Ascending aorta (tissue), 2 donors: ENCODE measurements around the gene CMTM7. TPM values are rescaled to one million over a fixed set of nuclear protein-coding genes. Genes with fewer than 3 reads are reported as not detected.

Source experiments
- DNase-seq, 2 donors: peaks; one replicate each; pipeline ENCODE4 v3.0.0-alpha.2; 2019; ENCODE audit warnings: low spot score in 2 of 2
- H3K27ac ChIP-seq, 2 donors: fragments of 200-600 bp; sonication (generic); one replicate each; pipeline ENCODE4 v1.5.1; 2016 to 2017; ENCODE audit warnings: mild to moderate bottlenecking in 1 of 2
- H3K27me3 ChIP-seq: fragments of 200-600 bp; sonication (generic); one replicate; pipeline ENCODE4 v1.5.1; 2017
- H3K36me3 ChIP-seq, 2 donors: fragments of 200-600 bp; sonication (generic); one replicate each; pipeline ENCODE4 v1.5.1; 2016
- H3K4me1 ChIP-seq, 2 donors: fragments of 200-600 bp; sonication (generic); one replicate each; pipeline ENCODE4 v1.5.1; 2016 to 2017; ENCODE audit warnings: mild to moderate bottlenecking in 1 of 2
- H3K4me3 ChIP-seq, 2 donors: fragments of 200-600 bp; sonication (generic); one replicate each; pipeline ENCODE4 v1.5.1; 2016 to 2017; ENCODE audit warnings: mild to moderate bottlenecking in 1 of 2
- H3K9me3 ChIP-seq, 2 donors: fragments of 200-600 bp; sonication (generic); one replicate each; pipeline ENCODE4 v1.5.1; 2016
- CTCF ChIP-seq, 3 experiments: fragments of 200-600 bp in 2 of 3; fragments of 450-650 bp in 1 of 3; sonication (generic) in 2 of 3; IDR thresholded peaks; one replicate each; pipeline ENCODE4 v1.5.1; 2016 to 2019; ENCODE audit warnings: antibody characterized with exemption in 3 of 3, mild to moderate bottlenecking in 1 of 3, moderate library complexity in 1 of 3
- intact Hi-C: fragments of 100-400 bp; cut with DNase I; formaldehyde crosslinking; loops from one replicate; pipeline ENCODE4 v1.15.1; 2023
- total RNA-seq: library from RNA; depleted of rRNA; stranded (reverse); fragments of >200 nt; gene quantifications from one replicate; pipeline ENCODE4 v1.1.0, GENCODE V29; 2016

The CMTM7 gene
- total RNA-seq, 1 donor from 2014 or later = 21.9 TPM

- DNase-seq = peak in 1 of 2 donors; percentile 41
- no peaks in the 10 kb centered on the region for H3K27me3 ChIP-seq
- H3K4me1 ChIP-seq = no peaks in the 10 kb centered on the region
- H3K27ac ChIP-seq = no peak overlapping the region
- H3K36me3 ChIP-seq = no peaks in the 10 kb centered on the region
- intact Hi-C loops = no loop called here
- H3K4me3 ChIP-seq = no peak overlapping the region
- no peak for TF ChIP-seq CTCF (IDR thresholded peaks at IDR 0.05)
- no peaks in the 10 kb centered on the region for H3K9me3 ChIP-seq
Observed at GRCh38 chr3:32450992-32451659, 59.5 kb downstream of the CMTM7 start.

DNA sequence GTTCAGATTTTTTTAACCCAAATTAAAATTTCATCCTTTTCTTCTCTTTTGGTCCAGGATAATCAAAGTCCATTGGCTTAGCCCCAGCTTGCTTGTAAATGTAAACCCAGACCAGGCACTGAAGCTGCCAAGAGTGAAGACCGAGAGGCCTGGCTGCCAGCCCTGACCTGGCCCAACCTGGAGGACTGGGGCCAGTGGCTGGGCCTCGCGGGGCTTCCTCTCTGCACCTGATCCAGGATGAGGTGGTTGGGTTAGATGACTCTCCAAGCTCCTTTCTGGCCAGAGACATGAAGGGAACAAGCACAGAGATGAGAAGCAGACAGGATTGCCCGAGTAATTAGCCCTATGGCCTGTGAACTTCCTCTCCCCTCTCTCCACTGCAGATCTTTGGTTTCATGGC is 60.4 kb downstream of the CMTM7 start:
- intact Hi-C loops = no loop called here
- no peak for DNase-seq
- Histone ChIP-seq H3K4me3 (no peak overlapping the region), H3K9me3 (no peaks in the 10 kb centered on the region), H3K36me3 (no peaks in the 10 kb centered on the region), H3K27ac (no peak overlapping the region), H3K27me3 (no peaks in the 10 kb centered on the region), H3K4me1 (no peaks in the 10 kb centered on the region)
- TF ChIP-seq CTCF (IDR thresholded peaks at IDR 0.05) = no peak

DNA sequence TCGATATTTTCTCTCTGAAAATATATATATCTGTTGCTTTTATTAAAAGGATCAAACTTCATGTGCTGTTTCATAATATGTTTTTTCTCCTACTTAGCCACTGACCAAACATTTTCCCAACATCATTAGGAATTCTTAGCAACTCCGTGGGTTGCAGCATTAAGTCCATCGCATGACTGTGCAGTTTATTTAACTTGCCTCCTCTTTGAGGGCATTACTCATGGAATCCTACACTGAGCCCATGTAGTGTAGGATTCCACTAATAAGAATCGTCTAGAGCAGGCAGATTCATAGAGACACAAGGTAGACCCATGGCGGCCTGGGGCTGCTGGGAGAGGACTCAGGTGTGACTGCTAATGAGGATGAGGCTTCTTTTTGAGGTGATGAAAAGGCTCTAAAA is 61.7 kb downstream of the CMTM7 start:
- Histone ChIP-seq H3K4me1 (no peaks in the 10 kb centered on the region), H3K36me3 (no peaks in the 10 kb centered on the region)
- DNase-seq = peak in 1 of 2 donors; percentile 22

DNA sequence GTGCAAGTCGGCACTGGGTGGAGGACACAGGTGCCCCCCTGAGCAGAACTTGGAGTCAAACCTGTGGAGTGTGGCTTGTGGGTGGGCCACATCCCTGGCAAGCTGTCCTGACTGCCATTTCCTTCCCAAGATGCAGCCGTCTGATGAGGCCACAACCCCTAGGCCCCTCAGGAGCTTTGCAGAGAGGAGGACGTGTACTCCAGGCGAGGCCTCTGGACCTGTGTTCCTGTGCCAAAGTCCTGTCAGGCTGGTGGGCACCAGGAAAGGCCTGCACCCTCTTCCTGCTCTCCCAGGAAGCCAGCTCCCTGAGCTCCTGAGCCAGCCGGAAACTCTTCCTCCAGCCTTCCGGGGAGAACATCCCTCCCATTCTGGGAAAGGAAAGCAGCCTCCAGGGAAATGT is 62.5 kb downstream of the CMTM7 start:
- no peaks in the 10 kb centered on the region for H3K9me3 ChIP-seq
- H3K4me1 ChIP-seq = no peaks in the 10 kb centered on the region
- no peak for TF ChIP-seq CTCF (IDR thresholded peaks at IDR 0.05)
- no peaks in the 10 kb centered on the region for H3K27me3 ChIP-seq
- no peak overlapping the region for H3K27ac ChIP-seq
- peak in 1 of 2 donors; percentile 49 for DNase-seq
- intact Hi-C loops = no loop called here
- H3K4me3 ChIP-seq = no peak overlapping the region
- H3K36me3 ChIP-seq = no peaks in the 10 kb centered on the region

More for the DNA sequence above, 61.7 kb downstream of the CMTM7 start:
- TF ChIP-seq CTCF (IDR thresholded peaks at IDR 0.05) = no peak
- Histone ChIP-seq H3K9me3 (no peaks in the 10 kb centered on the region), H3K4me3 (no peak overlapping the region), H3K27ac (no peak overlapping the region), H3K27me3 (no peaks in the 10 kb centered on the region)
- intact Hi-C loops = no loop called here

DNA sequence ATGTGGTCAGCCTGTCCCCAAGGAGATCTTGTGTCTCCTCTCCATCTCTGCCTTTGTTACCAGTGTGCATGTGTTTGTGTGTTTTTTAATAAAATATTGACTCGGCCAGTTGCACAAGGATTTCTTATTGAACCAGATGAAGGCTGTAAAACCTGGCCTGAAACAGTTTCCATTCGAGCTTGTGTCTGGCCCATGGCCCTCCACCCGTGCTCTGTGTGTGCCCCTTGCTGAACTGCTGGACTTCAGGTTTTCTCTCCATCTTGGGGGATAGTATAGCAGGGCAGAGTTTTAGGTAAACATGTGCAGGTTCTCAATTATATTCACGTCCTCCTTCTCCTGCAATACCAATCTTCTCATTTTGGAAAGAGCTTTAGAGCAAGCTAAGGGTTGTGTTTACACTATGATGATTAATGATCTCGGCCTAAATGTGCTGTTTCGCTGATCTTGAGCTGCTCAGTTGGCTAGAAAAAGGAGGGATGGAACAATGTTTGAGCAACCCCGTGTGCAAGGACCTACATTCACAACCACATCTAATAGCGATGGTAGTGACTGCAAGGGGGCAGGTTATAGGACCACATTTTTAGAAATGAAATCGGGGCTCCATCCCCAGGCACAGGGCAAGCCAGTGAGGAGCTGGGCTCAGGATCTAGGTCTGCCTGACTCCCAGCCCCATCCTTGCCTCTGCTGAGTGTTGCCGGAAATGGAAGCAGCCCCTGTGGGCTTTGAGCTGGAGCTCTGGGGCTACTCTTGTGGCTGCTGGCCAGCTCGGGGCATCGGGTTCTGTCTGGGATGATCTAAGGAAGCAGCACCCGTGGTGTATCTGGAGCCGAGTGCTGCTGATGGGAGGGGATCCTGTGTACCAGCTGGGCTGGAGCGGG is 63.3 kb downstream of the CMTM7 start:
- Histone ChIP-seq H3K4me3 (no peak overlapping the region), H3K27ac (no peak overlapping the region), H3K4me1 (no peaks in the 10 kb centered on the region), H3K27me3 (no peaks in the 10 kb centered on the region), H3K36me3 (no peaks in the 10 kb centered on the region), H3K9me3 (no peaks in the 10 kb centered on the region)
- intact Hi-C loops = no loop called here
- TF ChIP-seq CTCF (IDR thresholded peaks at IDR 0.05) = no peak
- peak in 1 of 2 donors; percentile 19 for DNase-seq
